Activated T-cell treated with anti-CD3 and anti-CD28 coated beads for 24 hours (primary cell): Measurements from ENCODE around the gene TPGS1.
A peak's percentile ranks its signal among the peaks of the same experiment; 100 is the strongest.

Experiments
- DNase-seq: peaks from one replicate; pipeline ENCODE4 v3.0.0-alpha.2; 2020; ENCODE audit warnings: low read depth

The TPGS1 gene

DNA sequence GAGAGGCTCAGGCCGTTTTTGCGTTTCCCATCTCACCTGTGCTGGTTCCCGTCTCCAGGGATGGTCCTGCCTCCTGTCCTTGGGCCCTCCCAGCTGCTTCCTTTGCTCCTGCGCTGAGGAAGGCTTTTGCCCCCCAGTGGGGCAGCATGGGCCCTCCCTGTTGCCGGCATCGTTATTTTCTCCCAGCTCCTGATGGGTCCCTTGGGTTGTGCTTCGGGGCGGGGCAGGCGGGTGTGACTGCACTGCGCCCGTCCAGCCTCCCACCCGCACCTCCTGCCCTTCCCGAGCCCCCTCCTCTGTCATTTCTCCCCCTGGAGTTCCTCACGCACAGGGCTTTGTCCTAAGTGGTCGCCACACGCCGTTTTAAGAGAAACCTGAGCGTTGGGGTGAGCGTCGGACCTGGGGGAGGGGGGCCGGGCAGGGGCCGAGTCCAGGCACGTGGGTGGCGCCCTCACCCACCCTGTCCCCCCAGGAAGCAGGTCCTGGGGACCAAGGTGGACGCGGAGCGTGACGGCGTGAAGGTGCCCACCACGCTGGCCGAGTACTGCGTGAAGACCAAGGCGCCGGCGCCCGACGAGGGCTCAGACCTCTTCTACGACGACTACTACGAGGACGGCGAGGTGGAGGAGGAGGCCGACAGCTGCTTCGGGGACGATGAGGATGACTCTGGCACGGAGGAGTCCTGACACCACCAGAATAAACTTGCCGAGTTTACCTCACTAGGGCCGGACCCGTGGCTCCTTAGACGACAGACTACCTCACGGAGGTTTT lies 33.8 kb downstream of the TPGS1 start:
- DNase-seq = no peak

GRCh38 chr19:541699-542098 lies 34.4 kb downstream of the TPGS1 start:
- no peak for DNase-seq

DNA sequence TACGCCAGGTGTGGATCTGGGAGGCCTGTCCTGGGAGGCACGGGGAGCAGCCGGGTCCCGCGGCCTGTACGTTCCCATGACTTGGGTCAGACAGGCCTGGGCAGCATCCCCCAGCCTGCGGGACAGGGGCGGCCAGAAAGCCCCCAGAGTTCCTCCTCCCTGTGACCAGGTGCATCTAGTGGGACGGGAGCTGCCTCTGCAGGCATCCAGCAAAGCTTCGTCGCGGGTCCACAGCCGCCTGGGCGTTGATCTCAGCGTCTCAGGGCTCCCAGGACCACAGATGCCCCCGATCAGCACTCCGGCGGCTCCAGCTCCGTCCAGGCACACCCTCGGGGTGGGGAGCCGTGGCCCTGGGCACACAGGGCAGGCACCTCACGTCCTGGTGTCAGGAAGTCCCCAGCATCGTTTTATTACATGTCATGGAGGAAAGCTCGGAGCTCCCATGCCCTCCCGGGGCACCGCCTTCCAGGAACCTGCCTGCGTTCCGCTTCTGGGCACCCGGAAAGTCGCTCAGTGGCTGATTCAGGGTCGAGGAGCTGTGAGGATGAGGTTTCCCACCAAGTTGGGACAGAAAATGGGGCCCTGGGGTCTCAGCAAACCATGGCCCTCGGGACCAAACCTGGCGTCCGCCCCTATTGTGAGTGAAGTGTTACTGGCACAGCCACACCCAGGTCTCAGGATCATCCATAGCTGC lies 35.0 kb downstream of the TPGS1 start:
- DNase-seq = no peak

- peak; percentile 62 for DNase-seq
Observed at GRCh38 chr19:543910-544608, 36.8 kb downstream of the TPGS1 start, which contains the start of gene GZMM. TSS of gene GZMM (plus strand) at chr19:544053. CDS start at chr19:544072, 19 bp downstream.

DNA sequence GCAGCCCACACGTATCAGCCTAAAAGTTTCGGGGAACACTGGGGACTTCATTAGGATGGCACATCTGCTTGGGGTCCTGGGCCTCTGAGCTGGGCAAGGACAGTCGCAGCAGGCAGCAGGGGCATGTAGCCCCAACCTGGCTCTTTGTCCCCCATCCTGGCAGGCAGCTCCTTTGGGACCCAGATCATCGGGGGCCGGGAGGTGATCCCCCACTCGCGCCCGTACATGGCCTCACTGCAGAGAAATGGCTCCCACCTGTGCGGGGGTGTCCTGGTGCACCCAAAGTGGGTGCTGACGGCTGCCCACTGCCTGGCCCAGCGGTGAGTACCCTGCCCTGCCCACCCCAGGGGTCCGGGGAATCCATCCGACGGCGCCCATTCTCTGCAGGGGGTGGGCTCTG lies 39.8 kb downstream of the TPGS1 start:
- DNase-seq = no peak

- no peak for DNase-seq
Observed at GRCh38 chr19:547836-548720, 40.8 kb downstream of the TPGS1 start.

GRCh38 chr19:548886-549830 lies 41.9 kb downstream of the TPGS1 start:
- no peak for DNase-seq

DNA sequence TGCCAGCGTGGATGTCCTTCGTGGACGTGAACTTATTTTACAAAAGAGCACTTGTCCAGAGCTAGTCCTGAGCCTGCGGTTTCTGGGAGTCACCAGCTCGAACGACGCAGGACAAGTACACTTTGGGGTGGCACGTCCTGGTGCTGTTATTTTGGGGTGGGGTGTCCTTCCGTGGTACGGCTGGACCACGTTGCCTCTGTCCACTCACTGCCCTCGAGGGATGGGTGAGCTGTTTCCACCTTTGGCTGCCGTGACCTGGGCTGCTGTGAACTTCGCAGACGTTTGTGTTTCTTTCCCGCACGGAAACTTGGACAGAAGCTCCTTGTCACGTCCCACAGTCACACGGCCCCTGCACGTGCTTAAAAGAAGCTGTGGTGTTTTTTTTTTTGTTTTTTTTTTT lies 47.5 kb downstream of the TPGS1 start:
- no peak for DNase-seq

DNA sequence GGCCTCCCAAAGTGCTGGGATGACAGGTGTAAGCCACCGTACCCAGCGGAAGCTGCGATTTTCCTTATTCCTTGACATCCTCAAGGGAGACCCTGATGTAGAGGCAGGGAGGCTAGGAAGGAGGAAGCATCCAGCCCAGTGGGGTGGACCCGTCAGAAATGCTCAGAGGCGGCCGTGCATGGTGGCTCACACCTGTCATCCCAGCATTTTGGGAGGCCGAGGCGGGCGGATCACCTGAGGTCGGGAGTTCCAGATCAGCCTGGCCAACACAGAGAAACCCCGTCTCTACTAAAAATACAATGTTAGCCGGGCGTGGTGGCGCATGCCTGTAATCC lies 48.1 kb downstream of the TPGS1 start:
- no peak for DNase-seq

DNA sequence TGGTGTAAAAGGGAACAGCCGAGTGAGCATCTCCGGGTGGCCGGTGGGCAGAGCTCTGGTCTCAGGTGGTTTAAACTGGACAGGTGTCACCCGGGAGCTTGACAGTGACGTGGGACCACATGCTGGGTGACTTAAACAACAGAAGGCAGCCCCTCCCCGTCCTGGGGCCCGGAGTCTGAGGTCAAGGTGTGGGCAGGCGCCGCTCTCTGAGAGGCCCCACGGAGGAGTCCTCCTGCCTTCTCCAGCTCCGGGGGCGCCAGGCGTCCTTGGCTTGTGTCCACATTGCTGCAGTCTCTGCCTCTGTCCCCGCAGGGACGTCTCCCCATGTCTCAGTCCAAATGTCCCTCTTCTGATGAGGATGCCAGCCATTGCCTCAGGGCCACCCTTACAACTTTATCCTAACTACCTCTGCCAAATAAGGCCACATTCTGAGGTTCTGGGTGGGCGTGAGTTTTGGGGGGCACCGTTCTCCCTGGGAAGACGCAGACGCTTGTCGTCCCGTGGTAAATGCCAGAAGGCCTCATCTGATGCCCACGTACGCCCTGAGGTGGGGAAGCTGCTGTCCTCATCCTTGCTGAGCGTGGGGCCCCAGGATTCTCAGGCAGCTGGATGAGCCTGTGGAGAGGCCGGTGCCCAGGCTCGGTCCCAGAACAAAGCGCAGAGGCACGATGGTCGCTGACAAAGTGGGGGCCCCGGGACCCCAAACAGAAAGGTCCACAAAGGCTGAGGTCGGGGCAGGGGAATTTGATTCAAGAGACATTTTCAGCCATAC lies 49.5 kb downstream of the TPGS1 start:
- no peak for DNase-seq

DNA sequence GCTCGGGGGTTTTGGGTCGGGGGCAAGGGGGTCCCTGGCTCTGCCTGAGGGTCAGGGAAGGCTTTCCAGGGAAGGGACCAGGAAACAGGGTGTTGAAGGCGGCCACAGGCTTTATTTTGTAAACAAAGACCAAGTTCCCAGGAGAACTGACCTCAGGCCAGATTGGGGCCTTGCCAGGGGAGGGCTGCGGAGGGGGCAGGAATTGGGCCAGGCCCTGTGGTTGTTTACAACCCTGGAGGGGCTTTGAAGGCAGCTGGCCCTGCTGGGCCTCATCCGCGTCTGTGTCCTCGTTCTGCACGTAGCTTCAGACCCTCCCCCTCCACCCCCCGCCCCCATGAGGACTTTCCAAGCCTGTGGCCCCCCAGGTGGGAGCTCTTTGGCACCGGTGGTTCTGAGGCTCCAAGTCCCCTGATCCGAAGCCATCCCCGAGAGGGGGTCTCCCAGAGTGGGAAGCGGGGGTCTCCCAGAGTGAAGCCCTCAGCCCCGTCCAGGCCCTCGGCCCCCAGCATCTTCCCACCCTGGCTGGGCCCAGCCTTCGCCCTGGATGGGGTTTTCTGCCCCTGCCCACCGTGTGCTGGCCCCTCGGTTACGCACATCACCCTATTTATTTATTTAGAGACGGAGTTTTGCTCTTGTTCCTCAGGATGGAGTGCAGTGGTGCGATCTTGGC lies 51.6 kb downstream of the TPGS1 start:
- no peak for DNase-seq

GRCh38 chr19:560121-560520 lies 52.8 kb downstream of the TPGS1 start:
- DNase-seq = no peak

- no peak for DNase-seq
Observed at GRCh38 chr19:566403-566802, 59.1 kb downstream of the TPGS1 start.

DNA sequence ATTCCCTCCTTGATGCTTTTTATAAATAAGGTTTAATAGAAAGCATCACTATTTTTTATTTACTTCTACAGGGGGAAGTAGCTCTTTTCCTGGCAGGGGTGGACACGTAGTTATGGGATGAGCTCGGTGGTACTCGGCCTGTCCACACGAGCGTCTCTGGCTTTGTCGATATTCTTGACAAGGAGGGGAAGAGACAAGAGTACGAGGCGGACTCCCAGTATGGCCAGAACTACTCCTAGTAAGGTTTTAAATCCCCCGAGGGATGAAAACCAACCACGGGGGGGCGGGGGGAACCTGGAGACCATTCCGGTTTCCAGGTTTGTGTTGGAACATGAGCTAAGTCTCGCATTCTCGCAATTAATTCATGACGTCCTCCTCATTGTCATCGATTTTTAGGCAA lies 59.5 kb downstream of the TPGS1 start:
- DNase-seq = no peak

GRCh38 chr19:567296-567900 lies 60.1 kb downstream of the TPGS1 start:
- no peak for DNase-seq
